Peyer's patch (tissue), 4 donors: ENCODE measurements around the gene IMPDH2.

Experiments used
- POLR2A ChIP-seq, 2 donors: fragments of 450-650 bp; IDR thresholded peaks; one replicate each; pipeline ENCODE4 v1.5.1; 2017; ENCODE audit warnings: antibody characterized with exemption in 2 of 2, mild to moderate bottlenecking in 2 of 2, moderate library complexity in 2 of 2
- TF ChIP-seq, protein P1 (sequence below), 6 experiments: fragments of 450-650 bp in 4 of 6; fragments of 200-600 bp in 2 of 6; sonication (generic) in 1 of 6; IDR thresholded peaks; one replicate each; pipeline ENCODE4 v1.5.1; 2017 to 2019; ENCODE audit warnings: antibody characterized with exemption in 6 of 6, mild to moderate bottlenecking in 3 of 6, moderate library complexity in 1 of 6

DNA sequence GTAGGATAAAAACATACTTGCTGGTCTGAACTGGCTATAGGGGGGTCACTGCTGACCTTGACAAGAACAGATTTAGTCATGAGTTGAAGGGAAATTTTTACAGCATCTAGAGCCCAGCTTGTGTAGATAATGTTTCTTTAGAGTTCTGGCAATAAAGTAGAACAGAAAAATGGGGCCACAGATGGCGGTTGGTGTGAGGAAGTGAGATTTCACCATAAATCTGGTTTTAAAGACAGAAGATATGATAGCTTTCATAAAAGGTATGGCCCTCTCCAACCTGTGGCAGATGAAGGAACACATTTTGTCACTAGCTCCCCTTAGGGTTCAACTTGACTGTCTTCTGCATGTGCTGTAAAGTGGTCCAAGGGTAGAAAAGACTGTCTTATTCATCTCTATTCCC, 24.3 kb upstream of the IMPDH2 start:
- TF ChIP-seq, protein P1, sequence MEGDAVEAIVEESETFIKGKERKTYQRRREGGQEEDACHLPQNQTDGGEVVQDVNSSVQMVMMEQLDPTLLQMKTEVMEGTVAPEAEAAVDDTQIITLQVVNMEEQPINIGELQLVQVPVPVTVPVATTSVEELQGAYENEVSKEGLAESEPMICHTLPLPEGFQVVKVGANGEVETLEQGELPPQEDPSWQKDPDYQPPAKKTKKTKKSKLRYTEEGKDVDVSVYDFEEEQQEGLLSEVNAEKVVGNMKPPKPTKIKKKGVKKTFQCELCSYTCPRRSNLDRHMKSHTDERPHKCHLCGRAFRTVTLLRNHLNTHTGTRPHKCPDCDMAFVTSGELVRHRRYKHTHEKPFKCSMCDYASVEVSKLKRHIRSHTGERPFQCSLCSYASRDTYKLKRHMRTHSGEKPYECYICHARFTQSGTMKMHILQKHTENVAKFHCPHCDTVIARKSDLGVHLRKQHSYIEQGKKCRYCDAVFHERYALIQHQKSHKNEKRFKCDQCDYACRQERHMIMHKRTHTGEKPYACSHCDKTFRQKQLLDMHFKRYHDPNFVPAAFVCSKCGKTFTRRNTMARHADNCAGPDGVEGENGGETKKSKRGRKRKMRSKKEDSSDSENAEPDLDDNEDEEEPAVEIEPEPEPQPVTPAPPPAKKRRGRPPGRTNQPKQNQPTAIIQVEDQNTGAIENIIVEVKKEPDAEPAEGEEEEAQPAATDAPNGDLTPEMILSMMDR (IDR thresholded peaks at IDR 0.05) = no peak
- TF ChIP-seq POLR2A (IDR thresholded peaks at IDR 0.05) = no peak
